ENCODE results near the gene FBXO31.

The FBXO31 gene

DNA sequence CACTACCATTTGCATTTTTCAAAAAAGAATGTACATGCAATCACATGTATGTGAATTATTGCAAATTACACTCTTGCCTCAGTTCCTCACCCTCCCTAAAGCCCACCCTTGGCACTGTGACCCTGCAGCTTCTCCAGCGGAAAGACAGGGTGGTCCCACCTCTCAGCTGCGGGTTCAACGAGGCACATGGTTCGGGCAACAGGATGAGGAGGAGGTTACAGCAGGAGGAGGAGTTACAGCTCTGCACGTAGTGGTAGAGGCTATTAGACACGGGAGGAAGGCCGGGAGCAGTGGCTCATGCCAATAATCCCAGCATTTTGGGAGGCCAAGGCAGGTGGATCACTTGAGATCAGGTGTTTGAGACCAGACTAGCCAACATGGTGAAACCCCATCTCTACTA lies 71.6 kb downstream of the FBXO31 start:
- DNase-seq (ENCODE audit: low read depth, low spot score): no peak

- DNase-seq (ENCODE audit: low read depth, low spot score): no peak
Observed at GRCh38 chr16:87311387-87311786, 72.2 kb downstream of the FBXO31 start.

DNA sequence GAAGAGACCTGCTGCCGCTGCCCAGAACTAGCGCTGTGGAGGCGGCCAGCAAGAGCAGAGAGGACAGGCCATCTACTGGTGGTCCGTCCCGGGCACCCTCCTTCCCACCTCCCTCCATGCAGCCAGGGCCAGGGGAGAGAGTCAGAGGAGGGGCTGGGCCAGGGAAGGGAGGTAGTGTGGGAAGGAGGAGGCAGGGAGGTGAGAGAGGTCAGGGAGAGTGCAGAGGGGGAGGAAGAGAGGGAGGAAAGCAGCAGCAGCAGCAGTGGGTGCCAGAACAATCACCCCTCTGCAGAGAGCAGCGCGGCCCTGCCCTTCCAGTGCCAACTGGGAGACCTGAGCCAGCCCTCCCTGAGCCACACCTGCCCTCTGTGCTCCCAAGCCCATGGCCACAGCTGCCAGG lies 73.0 kb downstream of the FBXO31 start:
- no peak for DNase-seq (ENCODE audit: low read depth, low spot score)

DNA sequence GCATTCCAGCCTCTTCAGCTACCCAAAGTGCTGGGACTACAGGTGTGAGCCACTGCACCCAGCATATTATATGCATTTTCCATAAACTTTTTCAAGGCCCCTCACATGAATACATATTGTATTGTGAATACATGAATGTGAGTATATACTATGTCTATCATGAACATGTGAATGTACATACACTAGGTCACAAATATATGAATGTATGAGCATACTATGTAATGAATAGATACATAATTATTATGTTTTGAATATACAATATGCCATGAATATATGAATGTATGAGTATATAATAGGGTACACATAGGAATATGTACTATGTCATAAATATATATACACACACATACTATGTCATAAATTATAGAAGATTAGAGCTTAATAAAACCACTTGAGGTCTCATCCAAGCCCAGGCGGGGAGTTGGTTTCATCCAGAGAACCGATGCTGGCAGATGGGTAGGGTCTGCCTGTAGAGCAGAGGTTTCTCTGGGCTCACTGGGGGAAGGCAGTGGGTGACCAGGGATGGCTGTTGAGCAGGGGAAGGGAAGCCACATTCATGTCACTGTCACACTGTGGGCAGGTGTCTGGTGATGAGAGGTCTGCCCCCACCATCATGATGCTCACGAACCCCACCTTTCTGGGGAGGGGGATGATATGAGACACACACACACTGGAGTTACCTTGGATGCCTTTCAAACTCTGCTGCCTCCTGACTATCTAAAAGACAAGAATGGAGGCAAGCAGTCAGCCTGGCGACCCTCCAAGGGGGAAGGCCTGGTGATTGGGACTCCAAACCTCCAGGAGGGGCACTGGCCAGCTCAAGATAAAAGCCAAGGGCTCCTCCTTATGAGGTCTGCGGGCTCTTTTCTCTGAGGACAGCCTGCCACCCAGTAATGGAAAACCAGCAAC lies 73.7 kb downstream of the FBXO31 start:
- no peak for DNase-seq (ENCODE audit: low read depth, low spot score)

- no peak for DNase-seq (ENCODE audit: low read depth, low spot score)
Observed at GRCh38 chr16:87308826-87309225, 74.8 kb downstream of the FBXO31 start.

- no peak for DNase-seq (ENCODE audit: low read depth, low spot score)
Observed at GRCh38 chr16:87306516-87306915, 77.1 kb downstream of the FBXO31 start.

DNA sequence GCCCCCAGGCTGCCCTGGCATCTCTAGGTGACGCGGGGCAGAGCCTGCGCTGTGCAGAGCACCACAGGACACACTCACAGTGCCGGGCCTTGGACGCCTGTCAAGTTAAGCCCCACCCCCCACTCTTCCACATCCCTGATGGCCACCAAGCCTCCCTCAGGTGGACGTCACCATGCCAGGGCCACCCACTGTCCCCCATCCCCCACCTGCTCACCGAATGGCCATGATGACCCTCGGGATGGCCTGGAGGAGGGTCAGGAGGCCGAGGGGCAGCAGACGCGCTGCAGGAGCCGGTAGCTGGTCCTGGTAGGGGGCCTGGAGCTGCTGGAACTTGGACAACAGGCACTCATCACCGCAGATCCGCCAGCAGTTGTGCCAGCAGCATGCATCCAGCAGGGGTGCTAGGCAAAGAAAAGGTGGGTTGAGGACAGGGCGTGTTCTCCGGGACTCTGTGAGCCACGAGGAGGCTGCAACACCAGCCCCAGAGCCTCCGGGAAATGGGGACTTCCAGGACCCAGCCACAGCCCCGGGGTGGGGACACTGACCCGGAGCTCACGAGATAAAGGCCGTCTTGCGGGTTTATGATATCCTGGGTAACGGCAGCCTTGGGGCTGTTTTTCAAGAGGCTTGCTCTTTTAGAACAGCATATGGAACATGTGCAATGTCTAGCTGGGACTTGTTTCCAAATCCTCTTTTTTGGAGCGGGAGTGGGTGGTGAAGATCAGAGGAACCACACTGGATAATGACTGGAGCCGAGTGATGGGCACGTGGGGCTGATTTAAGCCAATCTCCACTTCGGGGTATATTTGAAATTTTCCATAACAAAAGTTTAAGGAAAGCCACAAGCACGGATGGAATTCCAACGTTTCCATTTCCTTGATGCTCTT lies 77.8 kb downstream of the FBXO31 start:
- DNase-seq (ENCODE audit: low read depth, low spot score): no peak

GRCh38 chr16:87304951-87305350 lies 78.6 kb downstream of the FBXO31 start:
- no peak for DNase-seq (ENCODE audit: low read depth, low spot score)

DNA sequence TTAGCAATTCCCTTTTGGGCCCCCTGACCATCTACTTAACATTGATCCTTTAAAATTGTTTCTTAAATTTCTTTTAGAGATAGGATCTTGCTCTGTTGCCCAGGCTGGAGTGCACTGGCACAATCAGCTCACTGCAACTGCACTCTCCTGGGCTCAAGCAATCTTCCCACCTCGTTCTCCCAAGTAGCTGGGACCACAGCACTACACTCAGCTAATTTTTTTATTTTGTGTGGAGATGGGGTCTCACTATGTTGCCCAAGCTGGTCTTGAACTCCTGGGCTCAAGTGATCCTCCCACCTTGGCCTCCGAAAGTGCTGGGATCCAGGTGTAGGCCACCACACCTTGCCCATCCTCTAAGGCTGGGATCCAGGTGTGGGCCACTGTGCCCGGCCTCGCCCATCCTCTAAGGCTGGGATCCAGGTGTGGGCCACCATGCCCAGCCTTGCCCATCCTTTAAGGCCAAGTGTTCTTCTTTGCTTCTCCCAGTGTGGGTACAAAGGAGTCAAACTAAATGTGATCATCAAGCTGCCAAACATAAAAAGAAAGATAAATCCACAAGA lies 79.5 kb downstream of the FBXO31 start:
- no peak for DNase-seq (ENCODE audit: low read depth, low spot score)

GRCh38 chr16:87303431-87303930 lies 80.1 kb downstream of the FBXO31 start:
- no peak for DNase-seq (ENCODE audit: low read depth, low spot score)

DNA sequence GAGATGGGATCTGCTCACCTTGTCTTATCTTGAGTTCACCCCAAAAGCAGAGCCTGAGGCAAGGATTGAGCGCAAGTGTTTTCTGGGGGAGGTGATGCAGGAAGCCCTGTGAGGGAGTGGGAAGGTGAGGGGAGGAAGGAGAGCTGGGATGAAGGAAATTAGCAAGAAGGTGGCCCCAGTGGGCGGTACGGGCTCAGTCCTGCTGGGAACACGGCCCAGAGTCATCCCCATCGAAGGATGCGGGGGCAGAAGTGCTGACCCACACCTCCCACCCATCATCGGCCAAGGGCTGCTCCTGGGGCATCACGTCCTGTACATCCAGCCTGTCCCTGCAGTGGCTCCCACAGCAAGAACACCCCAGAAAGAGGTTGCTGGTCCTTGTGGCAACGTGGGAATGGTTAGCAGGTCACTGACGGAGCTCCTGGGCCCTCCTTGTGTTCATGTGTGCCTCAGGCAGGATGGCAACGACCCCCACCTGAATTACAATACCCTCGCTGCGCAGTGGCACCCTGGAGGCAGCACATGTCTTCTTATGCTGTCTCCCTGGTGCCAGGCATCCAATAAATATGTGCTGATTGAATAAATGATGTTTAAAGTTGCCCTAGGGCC lies 84.6 kb downstream of the FBXO31 start:
- no peak for DNase-seq (ENCODE audit: low read depth, low spot score)

GRCh38 chr16:87297918-87298631 lies 85.5 kb downstream of the FBXO31 start:
- no peak for DNase-seq (ENCODE audit: low read depth, low spot score)

DNA sequence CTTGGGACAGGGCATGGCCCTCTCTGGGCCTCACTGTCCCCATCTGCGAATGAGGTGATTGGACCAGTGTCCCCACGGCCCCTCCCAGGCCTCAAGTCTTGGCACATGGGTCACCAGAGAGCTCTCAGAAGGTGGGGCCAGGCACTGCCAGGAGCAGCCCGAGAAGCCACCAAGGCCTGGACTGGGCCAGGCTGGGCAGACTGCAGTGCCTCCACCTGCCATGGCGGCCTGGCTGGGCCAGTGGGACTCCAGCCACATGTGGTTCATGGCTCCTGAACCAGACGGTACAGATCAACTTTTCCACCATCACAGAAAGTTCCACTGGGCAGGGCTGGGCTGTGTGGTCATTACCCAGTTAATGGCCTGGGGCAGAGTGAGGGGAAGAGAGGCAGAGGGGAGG lies 86.2 kb downstream of the FBXO31 start:
- no peak for DNase-seq (ENCODE audit: low read depth, low spot score)

DNA sequence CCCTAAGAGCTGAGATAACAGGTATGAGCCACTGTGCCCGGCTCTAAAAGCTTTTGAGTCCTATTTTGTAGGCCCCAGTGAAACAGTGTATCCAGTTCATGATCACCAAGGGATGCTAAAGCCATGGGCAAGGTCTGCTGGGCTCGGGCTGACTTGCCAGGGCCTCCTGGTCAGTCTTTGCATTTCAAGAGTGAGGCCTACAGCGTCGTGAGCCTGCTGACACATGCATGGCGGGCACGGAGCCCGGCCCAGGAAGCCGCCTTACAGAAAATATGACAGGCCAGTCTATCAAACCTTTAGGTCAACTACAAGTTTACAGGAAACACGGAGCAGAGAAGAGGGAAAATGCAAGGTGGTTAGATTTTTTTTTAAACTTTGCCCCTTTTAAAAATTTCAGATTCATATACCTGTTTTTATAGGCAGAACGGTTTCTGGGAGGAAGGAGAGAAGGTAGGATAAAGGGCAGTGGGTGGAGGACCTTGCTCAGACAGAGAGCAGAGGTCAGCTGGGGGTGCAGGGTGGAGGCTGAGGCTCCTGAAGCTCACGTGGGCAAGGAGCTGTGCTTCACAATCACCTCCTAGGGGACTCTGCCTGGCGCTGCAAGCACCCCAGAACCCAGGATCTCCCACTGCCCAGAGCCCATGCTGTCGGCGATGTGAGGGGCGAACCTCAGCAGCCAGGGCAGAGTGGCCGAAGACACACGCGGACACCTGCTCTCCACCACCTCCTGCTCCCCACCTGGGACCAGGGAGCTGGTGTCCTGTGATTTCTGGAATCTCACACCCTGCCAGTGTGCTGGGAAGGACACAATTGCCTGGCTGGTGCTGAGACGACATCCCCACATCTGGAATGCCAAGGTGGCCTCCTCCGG lies 87.7 kb downstream of the FBXO31 start:
- DNase-seq (ENCODE audit: low read depth, low spot score): no peak

GRCh38 chr16:87295259-87295658 lies 88.3 kb downstream of the FBXO31 start:
- no peak for DNase-seq (ENCODE audit: low read depth, low spot score)

- DNase-seq (ENCODE audit: low read depth, low spot score): no peak
Observed at GRCh38 chr16:87293990-87294389, 89.6 kb downstream of the FBXO31 start.

DNA sequence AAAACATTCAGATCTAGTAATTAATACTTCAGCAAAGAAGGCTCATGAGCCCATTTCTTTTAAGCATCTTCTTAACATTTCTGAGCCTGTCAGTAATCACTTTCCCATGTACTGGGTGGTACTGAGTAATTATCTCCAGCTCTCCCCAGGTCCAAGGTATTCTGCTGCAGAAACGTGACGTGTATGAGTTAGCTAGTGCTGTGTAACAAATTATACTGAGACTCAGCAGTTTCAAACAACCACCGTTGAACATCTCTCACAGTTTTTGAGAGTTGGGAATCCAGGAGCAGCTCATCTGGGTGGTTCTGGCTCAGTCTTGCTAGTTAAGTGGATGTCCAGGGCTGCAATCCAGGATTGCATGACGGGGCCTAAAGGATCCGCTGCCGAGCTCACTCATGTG lies 91.6 kb downstream of the FBXO31 start:
- no peak for DNase-seq (ENCODE audit: low read depth, low spot score)

GRCh38 chr16:87288753-87289362 lies 94.7 kb downstream of the FBXO31 start:
- no peak for DNase-seq (ENCODE audit: low read depth, low spot score)

DNA sequence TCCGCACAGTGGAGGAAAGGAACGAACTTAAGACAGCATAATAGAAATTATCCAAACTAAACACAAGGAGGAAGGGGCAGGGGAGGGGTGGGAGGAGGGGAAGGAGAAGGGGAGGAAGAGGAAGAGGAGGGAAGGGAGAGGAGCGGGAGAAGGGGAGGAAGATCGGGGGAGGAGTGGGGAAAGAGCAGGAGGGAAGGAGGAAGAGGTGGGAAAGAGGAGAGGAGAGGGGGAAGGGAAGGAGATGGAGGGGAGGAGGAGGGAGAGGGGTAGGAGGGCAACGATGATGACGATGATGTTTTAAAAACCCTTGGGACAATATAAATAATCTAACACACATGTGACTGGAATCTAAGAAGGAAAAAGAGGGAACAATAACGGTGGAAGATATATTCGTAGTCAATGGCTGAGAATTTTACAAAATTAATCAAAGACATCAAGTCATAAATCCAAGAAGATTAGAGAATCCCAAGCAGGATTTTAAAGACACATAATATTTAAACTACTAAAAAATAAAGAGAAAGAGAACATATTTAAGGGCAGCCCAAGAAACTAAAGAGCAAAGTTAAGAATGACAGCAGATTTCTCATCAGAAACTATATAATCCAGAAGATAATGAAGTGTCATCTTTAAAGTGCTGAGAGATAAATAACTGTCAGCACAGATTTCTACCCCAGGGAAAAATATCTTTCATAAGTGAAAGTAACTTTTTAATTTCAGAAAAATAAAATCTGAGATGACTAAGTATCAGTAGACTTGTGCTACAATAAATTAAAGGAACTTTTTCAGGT lies 96.5 kb downstream of the FBXO31 start:
- no peak for DNase-seq (ENCODE audit: low read depth, low spot score)

All from brain pericyte (primary cell).